Neuron (in vitro differentiated cells): ENCODE data around the gene VPS4A.
A peak's percentile ranks its signal among the peaks of the same experiment; 100 is the strongest.

ENCODE experiments used
- H2AFZ ChIP-seq: one replicate; pipeline ENCODE4 v1.6.1; 2013; ENCODE audit warnings: low read depth, mild to moderate bottlenecking, inconsistent platforms, low read length, moderate library complexity
- H3K27me3 ChIP-seq: one replicate; pipeline ENCODE4 v1.6.1; 2013; ENCODE audit warnings: low read length; ENCODE audit not compliant: insufficient read depth
- H3K36me3 ChIP-seq: one replicate; pipeline ENCODE4 v1.6.1; 2013; ENCODE audit warnings: low read length; ENCODE audit not compliant: insufficient read depth
- H3K4me1 ChIP-seq: one replicate; pipeline ENCODE4 v1.6.1; 2013; ENCODE audit warnings: low read length; ENCODE audit not compliant: insufficient read depth
- H3K4me3 ChIP-seq: 2 replicates; pipeline ENCODE4 v1.5.1; 2013; ENCODE audit warnings: mild to moderate bottlenecking, low read length, moderate library complexity
- H3K9me3 ChIP-seq: one replicate; pipeline ENCODE4 v1.6.1; 2013; ENCODE audit warnings: low read length

VPS4A gene

GRCh38 chr16:69324585-69325253 lies 13.6 kb downstream of the VPS4A start:
- Histone ChIP-seq H3K27me3 (no peaks in the 10 kb centered on the region), H3K36me3 (peaks cover 90% of the 10 kb centered on the region), H3K4me3 (no peak overlapping the region), H3K4me1 (peaks cover 16% of the 10 kb centered on the region), H3K9me3 (no peaks in the 10 kb centered on the region), H2AFZ (no peak overlapping the region)

GRCh38 chr16:69325784-69326171 lies 14.6 kb downstream of the VPS4A start:
- no peak overlapping the region for H2AFZ ChIP-seq
- H3K9me3 ChIP-seq: no peaks in the 10 kb centered on the region
- peaks cover 18% of the 10 kb centered on the region for H3K4me1 ChIP-seq
- no peaks in the 10 kb centered on the region for H3K27me3 ChIP-seq
- peaks cover 80% of the 10 kb centered on the region for H3K36me3 ChIP-seq
- H3K4me3 ChIP-seq: no peak overlapping the region

- no peaks in the 10 kb centered on the region for H3K9me3 ChIP-seq
- H2AFZ ChIP-seq: no peak overlapping the region
- H3K36me3 ChIP-seq: peaks cover 75% of the 10 kb centered on the region
- H3K4me1 ChIP-seq: peaks cover 20% of the 10 kb centered on the region
- H3K4me3 ChIP-seq: no peak overlapping the region
- H3K27me3 ChIP-seq: no peaks in the 10 kb centered on the region
Measured at GRCh38 chr16:69326172-69326873, 15.2 kb downstream of the VPS4A start.

GRCh38 chr16:69327585-69328310 lies 16.6 kb downstream of the VPS4A start:
- Histone ChIP-seq H3K36me3 (peaks cover 68% of the 10 kb centered on the region), H3K9me3 (no peaks in the 10 kb centered on the region), H3K4me1 (peaks cover 20% of the 10 kb centered on the region), H3K4me3 (no peak overlapping the region), H3K27me3 (no peaks in the 10 kb centered on the region), H2AFZ (no peak overlapping the region)

- Histone ChIP-seq H3K4me1 (peaks cover 20% of the 10 kb centered on the region), H3K27me3 (no peaks in the 10 kb centered on the region), H3K36me3 (peaks cover 69% of the 10 kb centered on the region), H3K4me3 (peak overlapping the region; percentile 76), H3K9me3 (no peaks in the 10 kb centered on the region), H2AFZ (no peak overlapping the region)
Measured at GRCh38 chr16:69328854-69329316, 17.7 kb downstream of the VPS4A start.

- H3K4me3 ChIP-seq: peak overlapping the region; percentile 76
- peaks cover 70% of the 10 kb centered on the region for H3K36me3 ChIP-seq
- H2AFZ ChIP-seq: peak overlapping the region; percentile 51
- H3K9me3 ChIP-seq: no peaks in the 10 kb centered on the region
- no peaks in the 10 kb centered on the region for H3K27me3 ChIP-seq
- peaks cover 20% of the 10 kb centered on the region for H3K4me1 ChIP-seq
Measured at GRCh38 chr16:69329369-69330285, 18.5 kb downstream of the VPS4A start.

GRCh38 chr16:69330286-69331109 lies 19.3 kb downstream of the VPS4A start, which contains the start of gene PDF:
Gene PDF, minus strand, starts transcription at chr16:69330588. Its CDS starts 18 bp downstream, at chr16:69330570.
- peak within 1 kb of the TSS; percentile 76 for H3K4me3 ChIP-seq
- no peaks in the 10 kb centered on the region for H3K27me3 ChIP-seq
- H3K4me1 ChIP-seq: peaks cover 20% of the 10 kb centered on the region
- peaks cover 71% of the 10 kb centered on the region for H3K36me3 ChIP-seq
- H3K9me3 ChIP-seq: no peaks in the 10 kb centered on the region
- H2AFZ ChIP-seq: peak within 1 kb of the TSS; percentile 51

- no peaks in the 10 kb centered on the region for H3K9me3 ChIP-seq
- H3K36me3 ChIP-seq: peaks cover 46% of the 10 kb centered on the region
- peaks cover 11% of the 10 kb centered on the region for H3K4me1 ChIP-seq
- no peak overlapping the region for H3K4me3 ChIP-seq
- H2AFZ ChIP-seq: no peak overlapping the region
- no peaks in the 10 kb centered on the region for H3K27me3 ChIP-seq
Measured at GRCh38 chr16:69334696-69335095, 23.5 kb downstream of the VPS4A start.

GRCh38 chr16:69338557-69339288 lies 27.6 kb downstream of the VPS4A start:
- peak overlapping the region; percentile 80 for H3K4me3 ChIP-seq
- peaks cover 59% of the 10 kb centered on the region for H3K36me3 ChIP-seq
- H3K27me3 ChIP-seq: no peaks in the 10 kb centered on the region
- H3K9me3 ChIP-seq: no peaks in the 10 kb centered on the region
- H2AFZ ChIP-seq: peak overlapping the region; percentile 55
- peaks cover 17% of the 10 kb centered on the region for H3K4me1 ChIP-seq

- no peaks in the 10 kb centered on the region for H3K27me3 ChIP-seq
Measured at GRCh38 chr16:69339289-69340094, 28.3 kb downstream of the VPS4A start, which contains the start of the genes COG8 and NIP7. Gene COG8, minus strand, starts transcription at chr16:69339564. Its CDS starts 12 bp downstream, at chr16:69339552. Gene NIP7, plus strand, starts transcription at chr16:69339772. Its CDS starts 58 bp downstream, at chr16:69339830.

More at GRCh38 chr16:69339289-69340094, 28.3 kb downstream of the VPS4A start, which contains the start of the genes COG8 and NIP7:
- Histone ChIP-seq H2AFZ (peak within 1 kb of the TSS; percentile 55), H3K4me1 (peaks cover 17% of the 10 kb centered on the region), H3K9me3 (no peaks in the 10 kb centered on the region), H3K36me3 (peaks cover 51% of the 10 kb centered on the region), H3K4me3 (peak within 1 kb of the TSS; percentile 80)
